Uterus (tissue), 4 donors: ENCODE measurements around the gene EFEMP2. TPM values are rescaled to one million over a fixed set of nuclear protein-coding genes. Genes with fewer than 3 reads are reported as not detected.

ENCODE experiments used
- DNase-seq, 2 donors: peaks; one replicate each; pipeline ENCODE4 v3.0.0-alpha.2; 2019 to 2020
- H3K27ac ChIP-seq, 2 donors: fragments of 200-600 bp; sonication (generic); 1 replicate in 1 of 2; 2 replicates in 1 of 2; pipeline ENCODE4 v1.5.1; 2016 to 2018
- H3K27me3 ChIP-seq, 2 donors: fragments of 200-600 bp; sonication (generic); one replicate each; pipeline ENCODE4 v1.5.1; 2018 to 2019; ENCODE audit warnings: control low read depth in 1 of 2
- H3K36me3 ChIP-seq, 2 donors: fragments of 200-600 bp; sonication (generic); one replicate each; pipeline ENCODE4 v1.5.1; 2019; ENCODE audit warnings: control low read depth in 1 of 2
- H3K4me1 ChIP-seq, 2 donors: fragments of 200-600 bp; sonication (generic); one replicate each; pipeline ENCODE4 v1.5.1; 2018 to 2019; ENCODE audit warnings: control low read depth in 1 of 2
- H3K4me3 ChIP-seq, 2 donors: fragments of 200-600 bp; sonication (generic); 1 replicate in 1 of 2; 2 replicates in 1 of 2; pipeline ENCODE4 v1.5.1; 2018 to 2019; ENCODE audit warnings: mild to moderate bottlenecking in 1 of 2
- H3K9me3 ChIP-seq, 2 donors: fragments of 200-600 bp; sonication (generic); one replicate each; pipeline ENCODE4 v1.5.1; 2019; ENCODE audit warnings: control low read depth in 1 of 2
- CTCF ChIP-seq, 4 experiments: fragments of 200-600 bp in 2 of 4; fragments of 450-650 bp in 2 of 4; sonication (generic) in 2 of 4; IDR thresholded peaks; one replicate each; pipeline ENCODE4 v1.5.1; 2016 to 2019; ENCODE audit warnings: antibody characterized with exemption in 4 of 4, mild to moderate bottlenecking in 2 of 4, moderate library complexity in 1 of 4
- POLR2A ChIP-seq, 2 donors: fragments of 450-650 bp; IDR thresholded peaks; one replicate each; pipeline ENCODE4 v1.6.1; 2016; ENCODE audit warnings: antibody characterized with exemption in 2 of 2, mild to moderate bottlenecking in 1 of 2, moderate library complexity in 1 of 2
- intact Hi-C: fragments of 100-400 bp; cut with DNase I; formaldehyde crosslinking; loops from one replicate; pipeline ENCODE4 v1.15.1; 2023; ENCODE audit warnings: low total_unique reads
- total RNA-seq, 4 donors: library from RNA; depleted of rRNA in 3 of 4; stranded (reverse); fragments of >200 nt in 3 of 4; gene quantifications; one replicate each; pipeline versions ENCODE4 v1.1.0 to v1.2.4, GENCODE V29; 2014 to 2023
- donor health status: DM: yes; HTN: yes; CAD: no.

The EFEMP2 gene
- total RNA-seq: 100 to 1,000 TPM in 1 of 4 donors, 10 to 100 TPM in 3; 56.1 to 165 (median 87.3) TPM

- H3K27me3 ChIP-seq: no peaks in the 10 kb centered on the region
- peak; percentile 62 to 81 for DNase-seq
- H3K36me3 ChIP-seq: no peaks in the 10 kb centered on the region
- intact Hi-C loops: no loop called here
- peak within 1 kb of the TSS; percentile 84 to 96 for H3K27ac ChIP-seq
- peak within 1 kb of the TSS; percentile 46 to 73 for H3K4me3 ChIP-seq
- H3K4me1 ChIP-seq: peaks cover 0 to 8% of the 10 kb centered on the region in 2 donors
- H3K9me3 ChIP-seq: no peaks in the 10 kb centered on the region
- no peak for TF ChIP-seq CTCF (IDR thresholded peaks at IDR 0.05)
- peak in 1 of 2 donors; percentile 53 for TF ChIP-seq POLR2A (IDR thresholded peaks at IDR 0.05)
Measured at GRCh38 chr11:65872586-65873317, at the start of gene EFEMP2. TSS of gene EFEMP2 (minus strand) at chr11:65872800. CDS start at chr11:65872354, 446 bp downstream.

- no peaks in the 10 kb centered on the region for H3K27me3 ChIP-seq
- no peaks in the 10 kb centered on the region for H3K36me3 ChIP-seq
- H3K4me1 ChIP-seq: peaks cover 19 to 23% of the 10 kb centered on the region in 2 donors
- H3K27ac ChIP-seq: no peak overlapping the region
- H3K4me3 ChIP-seq: no peak overlapping the region
- DNase-seq: no peak
- H3K9me3 ChIP-seq: no peaks in the 10 kb centered on the region
- intact Hi-C loops: no loop called here
- TF ChIP-seq POLR2A (IDR thresholded peaks at IDR 0.05) (no peak), CTCF (IDR thresholded peaks at IDR 0.05) (no peak)
Measured at GRCh38 chr11:65921876-65922275, 49.3 kb upstream of the EFEMP2 start.

- peaks cover 23 to 30% of the 10 kb centered on the region in 2 donors for H3K4me1 ChIP-seq
- no peak for TF ChIP-seq POLR2A (IDR thresholded peaks at IDR 0.05)
- no peak for TF ChIP-seq CTCF (IDR thresholded peaks at IDR 0.05)
- no peaks in the 10 kb centered on the region for H3K27me3 ChIP-seq
- no peak for DNase-seq
- H3K36me3 ChIP-seq: no peaks in the 10 kb centered on the region
- no peak overlapping the region for H3K4me3 ChIP-seq
- intact Hi-C loops: no loop called here
- peak overlapping the region in 1 of 2 donors; percentile 94 for H3K27ac ChIP-seq
- H3K9me3 ChIP-seq: no peaks in the 10 kb centered on the region
Measured at GRCh38 chr11:65921033-65921555, 48.5 kb upstream of the EFEMP2 start.

- H3K36me3 ChIP-seq: no peaks in the 10 kb centered on the region
- intact Hi-C loops: no loop called here
- H3K4me1 ChIP-seq: peaks cover 23 to 37% of the 10 kb centered on the region in 2 donors
- H3K27ac ChIP-seq: peak overlapping the region; percentile 82 to 94
- H3K9me3 ChIP-seq: no peaks in the 10 kb centered on the region
- H3K27me3 ChIP-seq: no peaks in the 10 kb centered on the region
- peak overlapping the region; percentile 73 to 97 for H3K4me3 ChIP-seq
- DNase-seq: peak; percentile 35
- no peak for TF ChIP-seq POLR2A (IDR thresholded peaks at IDR 0.05)
- TF ChIP-seq CTCF (IDR thresholded peaks at IDR 0.05): no peak
Measured at GRCh38 chr11:65920372-65920802, 47.8 kb upstream of the EFEMP2 start.
